ENCODE results near the gene IQCF2.

DNA sequence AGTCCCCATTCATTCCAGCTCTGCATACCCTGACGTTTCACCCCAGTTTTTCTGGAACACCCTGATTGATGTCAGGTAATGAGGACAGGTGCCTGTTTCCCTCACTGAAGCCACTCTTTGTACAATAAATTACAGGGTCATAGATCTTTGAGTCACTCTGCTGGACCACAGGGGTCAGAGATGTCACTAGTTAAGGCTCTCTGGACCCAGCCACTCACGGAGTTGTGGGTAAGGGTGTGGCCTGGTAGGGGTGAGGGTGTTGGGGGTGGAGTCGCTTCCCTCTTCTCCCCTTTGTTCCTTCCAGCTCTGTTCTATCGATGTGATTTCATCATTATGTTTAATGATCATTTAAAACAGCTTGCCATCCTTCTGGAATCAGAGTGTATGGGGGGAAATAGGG is 13.5 kb downstream of the IQCF2 start:
- TF ChIP-seq, protein P1, sequence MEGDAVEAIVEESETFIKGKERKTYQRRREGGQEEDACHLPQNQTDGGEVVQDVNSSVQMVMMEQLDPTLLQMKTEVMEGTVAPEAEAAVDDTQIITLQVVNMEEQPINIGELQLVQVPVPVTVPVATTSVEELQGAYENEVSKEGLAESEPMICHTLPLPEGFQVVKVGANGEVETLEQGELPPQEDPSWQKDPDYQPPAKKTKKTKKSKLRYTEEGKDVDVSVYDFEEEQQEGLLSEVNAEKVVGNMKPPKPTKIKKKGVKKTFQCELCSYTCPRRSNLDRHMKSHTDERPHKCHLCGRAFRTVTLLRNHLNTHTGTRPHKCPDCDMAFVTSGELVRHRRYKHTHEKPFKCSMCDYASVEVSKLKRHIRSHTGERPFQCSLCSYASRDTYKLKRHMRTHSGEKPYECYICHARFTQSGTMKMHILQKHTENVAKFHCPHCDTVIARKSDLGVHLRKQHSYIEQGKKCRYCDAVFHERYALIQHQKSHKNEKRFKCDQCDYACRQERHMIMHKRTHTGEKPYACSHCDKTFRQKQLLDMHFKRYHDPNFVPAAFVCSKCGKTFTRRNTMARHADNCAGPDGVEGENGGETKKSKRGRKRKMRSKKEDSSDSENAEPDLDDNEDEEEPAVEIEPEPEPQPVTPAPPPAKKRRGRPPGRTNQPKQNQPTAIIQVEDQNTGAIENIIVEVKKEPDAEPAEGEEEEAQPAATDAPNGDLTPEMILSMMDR (IDR thresholded peaks at IDR 0.05 in 8 of 11, conservative IDR thresholded peaks at IDR 0.05 in 3 of 11), result no peak
- TF ChIP-seq POLR2A (IDR thresholded peaks at IDR 0.05), result no peak
